OCI-LY1 (cell line): ENCODE measurements around the gene MYD88.

Experiments used
- H2AFZ ChIP-seq: fragments of 200-600 bp; sonication (generic), shearing (Covaris generic); 2 replicates; pipeline ENCODE4 v1.6.0; 2014; ENCODE audit warnings: antibody characterized with exemption, mild to moderate bottlenecking, low read length
- H3F3A ChIP-seq: fragments of 200-600 bp; sonication (generic), shearing (Covaris generic); 2 replicates; pipeline ENCODE4 v1.6.0; 2014; ENCODE audit warnings: mild to moderate bottlenecking, antibody characterized with exemption, low read length, moderate library complexity; ENCODE audit not compliant: insufficient read depth
- H3K27ac ChIP-seq: fragments of 200-600 bp; sonication (generic); 2 replicates; pipeline ENCODE4 v1.5.1; 2014; ENCODE audit warnings: low read length, mixed run types, mild to moderate bottlenecking, low read depth; ENCODE audit not compliant: poor library complexity, severe bottlenecking
- H3K27me3 ChIP-seq: fragments of 200-600 bp; sonication (generic); 2 replicates; pipeline ENCODE4 v1.6.0; 2014; ENCODE audit warnings: antibody characterized with exemption, mild to moderate bottlenecking, low read length, moderate library complexity; ENCODE audit not compliant: insufficient read depth
- H3K36me3 ChIP-seq: fragments of 200-600 bp; sonication (generic); 2 replicates; pipeline ENCODE4 v1.6.1; 2014; ENCODE audit warnings: mild to moderate bottlenecking, antibody characterized with exemption, low read length, moderate library complexity, mixed read lengths; ENCODE audit not compliant: insufficient read depth
- H3K4me1 ChIP-seq: fragments of 200-600 bp; sonication (generic); 2 replicates; pipeline ENCODE4 v1.5.1; 2014; ENCODE audit warnings: mild to moderate bottlenecking, low read length, moderate library complexity; ENCODE audit not compliant: insufficient read depth, severe bottlenecking
- H3K4me2 ChIP-seq: fragments of 200-600 bp; sonication (generic), shearing (Covaris generic); 2 replicates; pipeline ENCODE4 v1.6.1; 2014; ENCODE audit warnings: low read length
- H3K4me3 ChIP-seq: fragments of 200-600 bp; sonication (generic); 2 replicates; pipeline ENCODE4 v1.5.1; 2014; ENCODE audit warnings: low read length, low read depth, mild to moderate bottlenecking, mixed read lengths; ENCODE audit not compliant: poor library complexity, severe bottlenecking
- H3K79me2 ChIP-seq: fragments of 200-600 bp; shearing (Covaris generic); 2 replicates; pipeline ENCODE4 v1.6.1; 2016; ENCODE audit warnings: mixed run types, low read length, mixed read lengths; ENCODE audit not compliant: insufficient read depth
- H3K9ac ChIP-seq: fragments of 200-600 bp; sonication (generic), shearing (Covaris generic); 2 replicates; pipeline ENCODE4 v1.6.1; 2014; ENCODE audit warnings: mild to moderate bottlenecking, low read length, mixed read lengths
- H3K9me2 ChIP-seq: fragments of 200-600 bp; sonication (generic), shearing (Covaris generic); 2 replicates; pipeline ENCODE4 v1.6.1; 2014; ENCODE audit warnings: low read depth, mild to moderate bottlenecking, low read length, mixed read lengths
- H3K9me3 ChIP-seq: fragments of 200-600 bp; shearing (Covaris generic); 2 replicates; pipeline ENCODE4 v1.6.1; 2014; ENCODE audit warnings: low read length, mixed read lengths
- H4K20me1 ChIP-seq: fragments of 200-600 bp; sonication (generic), shearing (Covaris generic); 2 replicates; pipeline ENCODE4 v1.6.0; 2016; ENCODE audit warnings: mild to moderate bottlenecking, low read length; ENCODE audit not compliant: insufficient read depth
- CTCF ChIP-seq: fragments of 200-600 bp; sonication (generic), shearing (Covaris generic); IDR thresholded peaks from 2 replicates; pipeline ENCODE4 v1.5.1; 2017; ENCODE audit warnings: mild to moderate bottlenecking, antibody characterized with exemption, low read length, moderate library complexity, mixed read lengths
- EZH2 ChIP-seq: fragments of 200-600 bp; sonication (generic), shearing (Covaris generic); IDR thresholded peaks from 2 replicates; pipeline ENCODE4 v1.8.0; 2017; ENCODE audit warnings: borderline replicate concordance, mixed run types, mild to moderate bottlenecking, antibody characterized with exemption, low read length, moderate library complexity, mixed read lengths

MYD88 gene

GRCh38 chr3:38190481-38190881 is 52.0 kb downstream of the MYD88 start:
- H3K9me3 ChIP-seq: peaks cover 3% of the 10 kb centered on the region; the same call in 1 of the 2 replicates
- H3K27ac ChIP-seq: no peak overlapping the region
- H3K4me2 ChIP-seq: no peak overlapping the region
- H3K27me3 ChIP-seq: no peaks in the 10 kb centered on the region
- no peaks in the 10 kb centered on the region for H3K4me1 ChIP-seq
- TF ChIP-seq CTCF (no peak), EZH2 (no peak)
- H3F3A ChIP-seq: no peaks in the 10 kb centered on the region
- no peak overlapping the region for H3K9ac ChIP-seq
- no peaks in the 10 kb centered on the region for H3K79me2 ChIP-seq
- H3K36me3 ChIP-seq: peaks cover 49% of the 10 kb centered on the region
- H3K4me3 ChIP-seq: no peak overlapping the region
- H4K20me1 ChIP-seq: no peaks in the 10 kb centered on the region
- H3K9me2 ChIP-seq: no peaks in the 10 kb centered on the region
- no peak overlapping the region for H2AFZ ChIP-seq
